Measurements from ENCODE around the gene CALR.

The CALR gene

GRCh38 chr19:12986726-12987125, 48.3 kb downstream of the CALR start:
- H3K9me2 ChIP-seq (replicated peaks; ENCODE audit: insufficient read depth, low read length), result no peaks in the 10 kb centered on the region
- H3K27ac ChIP-seq (ENCODE audit: low read depth, low read length), result no peak overlapping the region
- no peaks in the 10 kb centered on the region for H3K9me3 ChIP-seq (ENCODE audit: insufficient read depth, low read length)
- H2AFZ ChIP-seq (ENCODE audit: low read depth, low read length, severe bottlenecking), result no peak overlapping the region
- H3K9ac ChIP-seq (ENCODE audit: low read length), result no peak overlapping the region
- H3K4me2 ChIP-seq (ENCODE audit: low read depth, low read length, poor library complexity, severe bottlenecking), result no peak overlapping the region
- no peaks in the 10 kb centered on the region for H3K27me3 ChIP-seq (ENCODE audit: low read length)
- no peaks in the 10 kb centered on the region for H4K20me1 ChIP-seq (ENCODE audit: low read depth, low read length)
- no peaks in the 10 kb centered on the region for H3K36me3 ChIP-seq (ENCODE audit: low read length)
- no peak for TF ChIP-seq EZH2phosphoT487 (conservative IDR thresholded peaks at IDR 0.05; ENCODE audit: low read length)
- no peak for TF ChIP-seq CTCF (IDR thresholded peaks at IDR 0.05; ENCODE audit: insufficient read depth, low read length, poor library complexity, severe bottlenecking)
- no peak overlapping the region for H3K4me3 ChIP-seq (ENCODE audit: insufficient read depth, low read length, poor library complexity, severe bottlenecking)
- H3K79me2 ChIP-seq (ENCODE audit: insufficient read depth, low read length), result no peaks in the 10 kb centered on the region
- H3F3A ChIP-seq (ENCODE audit: insufficient read depth), result no peaks in the 10 kb centered on the region

DNA sequence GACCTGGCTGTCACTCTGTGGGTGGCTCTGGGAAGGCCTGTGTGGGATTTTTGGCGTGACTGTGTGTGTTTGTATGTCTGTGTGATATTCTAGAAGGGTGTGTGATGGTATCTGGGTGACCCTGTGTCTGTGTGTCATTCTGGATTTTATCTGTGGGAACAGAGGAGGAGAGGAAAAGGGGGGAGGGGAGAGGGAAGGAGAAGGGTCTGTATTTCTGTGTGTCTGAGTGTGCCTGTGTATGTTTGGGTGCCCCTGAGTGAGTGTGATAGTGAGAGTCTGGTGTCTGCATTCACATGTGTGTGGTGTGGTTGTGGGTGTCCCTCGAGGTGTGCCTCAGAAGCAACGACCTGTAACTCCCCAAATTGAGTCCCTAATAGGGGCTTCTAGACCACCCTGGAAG, 48.8 kb downstream of the CALR start:
- Histone ChIP-seq H3K9me2 (replicated peaks; ENCODE audit: insufficient read depth, low read length) (no peaks in the 10 kb centered on the region), H2AFZ (ENCODE audit: low read depth, low read length, severe bottlenecking) (no peak overlapping the region), H3K4me3 (ENCODE audit: insufficient read depth, low read length, poor library complexity, severe bottlenecking) (no peak overlapping the region), H3F3A (ENCODE audit: insufficient read depth) (no peaks in the 10 kb centered on the region), H3K27me3 (ENCODE audit: low read length) (no peaks in the 10 kb centered on the region), H3K36me3 (ENCODE audit: low read length) (no peaks in the 10 kb centered on the region), H4K20me1 (ENCODE audit: low read depth, low read length) (no peaks in the 10 kb centered on the region), H3K9ac (ENCODE audit: low read length) (no peak overlapping the region), H3K27ac (ENCODE audit: low read depth, low read length) (no peak overlapping the region), H3K79me2 (ENCODE audit: insufficient read depth, low read length) (no peaks in the 10 kb centered on the region), H3K4me2 (ENCODE audit: low read depth, low read length, poor library complexity, severe bottlenecking) (no peak overlapping the region), H3K9me3 (ENCODE audit: insufficient read depth, low read length) (no peaks in the 10 kb centered on the region)
- TF ChIP-seq EZH2phosphoT487 (conservative IDR thresholded peaks at IDR 0.05; ENCODE audit: low read length) (no peak), CTCF (IDR thresholded peaks at IDR 0.05; ENCODE audit: insufficient read depth, low read length, poor library complexity, severe bottlenecking) (no peak)

GRCh38 chr19:12987781-12988180, 49.4 kb downstream of the CALR start:
- TF ChIP-seq CTCF (IDR thresholded peaks at IDR 0.05; ENCODE audit: insufficient read depth, low read length, poor library complexity, severe bottlenecking), result no peak
- TF ChIP-seq EZH2phosphoT487 (conservative IDR thresholded peaks at IDR 0.05; ENCODE audit: low read length), result no peak
- Histone ChIP-seq H2AFZ (ENCODE audit: low read depth, low read length, severe bottlenecking) (no peak overlapping the region), H3K4me2 (ENCODE audit: low read depth, low read length, poor library complexity, severe bottlenecking) (no peak overlapping the region), H3F3A (ENCODE audit: insufficient read depth) (no peaks in the 10 kb centered on the region), H3K27me3 (ENCODE audit: low read length) (no peaks in the 10 kb centered on the region), H3K9ac (ENCODE audit: low read length) (no peak overlapping the region), H3K4me3 (ENCODE audit: insufficient read depth, low read length, poor library complexity, severe bottlenecking) (no peak overlapping the region), H3K36me3 (ENCODE audit: low read length) (no peaks in the 10 kb centered on the region), H3K9me3 (ENCODE audit: insufficient read depth, low read length) (no peaks in the 10 kb centered on the region), H3K9me2 (replicated peaks; ENCODE audit: insufficient read depth, low read length) (no peaks in the 10 kb centered on the region), H3K27ac (ENCODE audit: low read depth, low read length) (no peak overlapping the region), H3K79me2 (ENCODE audit: insufficient read depth, low read length) (no peaks in the 10 kb centered on the region), H4K20me1 (ENCODE audit: low read depth, low read length) (no peaks in the 10 kb centered on the region)

GRCh38 chr19:12990431-12990830, 52.0 kb downstream of the CALR start:
- H3K9ac ChIP-seq (ENCODE audit: low read length), result no peak overlapping the region
- no peaks in the 10 kb centered on the region for H3K27me3 ChIP-seq (ENCODE audit: low read length)
- no peak overlapping the region for H3K4me2 ChIP-seq (ENCODE audit: low read depth, low read length, poor library complexity, severe bottlenecking)
- H3K36me3 ChIP-seq (ENCODE audit: low read length), result no peaks in the 10 kb centered on the region
- no peaks in the 10 kb centered on the region for H4K20me1 ChIP-seq (ENCODE audit: low read depth, low read length)
- H3K9me3 ChIP-seq (ENCODE audit: insufficient read depth, low read length), result no peaks in the 10 kb centered on the region
- no peak overlapping the region for H3K4me3 ChIP-seq (ENCODE audit: insufficient read depth, low read length, poor library complexity, severe bottlenecking)
- H3K79me2 ChIP-seq (ENCODE audit: insufficient read depth, low read length), result no peaks in the 10 kb centered on the region
- H3F3A ChIP-seq (ENCODE audit: insufficient read depth), result no peaks in the 10 kb centered on the region
- no peak overlapping the region for H2AFZ ChIP-seq (ENCODE audit: low read depth, low read length, severe bottlenecking)
- no peaks in the 10 kb centered on the region for H3K9me2 ChIP-seq (replicated peaks; ENCODE audit: insufficient read depth, low read length)
- TF ChIP-seq CTCF (IDR thresholded peaks at IDR 0.05; ENCODE audit: insufficient read depth, low read length, poor library complexity, severe bottlenecking), result no peak
- no peak for TF ChIP-seq EZH2phosphoT487 (conservative IDR thresholded peaks at IDR 0.05; ENCODE audit: low read length)
- no peak overlapping the region for H3K27ac ChIP-seq (ENCODE audit: low read depth, low read length)
